HCT116 (cell line): ENCODE results near the gene AKT3. TPM values are rescaled to one million over a fixed set of nuclear protein-coding genes. Genes with fewer than 3 reads are reported as not detected.

Experiments used
- ATAC-seq: fragments of 200-7000 bp; cut with Tn5 transposase; 2 replicates; pipeline ENCODE4 v1.9.1; 2020; ENCODE audit warnings: mild to moderate bottlenecking, moderate library complexity
- BruUV-seq: library from RNA; stranded (reverse); fragments of 400-500 nt; replicated peaks from 2 replicates; lab custom pipeline; 2021; lab: Mats Ljungman, UMichigan
- CTCF ChIA-PET: fragments of 300-600 bp; sonication (Branson Sonifier 250); formaldehyde crosslinking; loops from one replicate; lab custom pipeline; 2021; ENCODE audit warnings: antibody characterized with exemption; lab: Charles Lee
- POLR2A ChIA-PET: fragments of 300-600, 350-600 bp; sonication (Branson Sonifier 250); formaldehyde crosslinking; loops from one replicate; lab custom pipeline; 2021; ENCODE audit warnings: antibody characterized with exemption; lab: Charles Lee
- RAD21 ChIA-PET, 2 experiments: fragments of 300-600 bp; sonication (Branson Sonifier 250); formaldehyde crosslinking; loops; one replicate each; lab custom pipeline; 2023; ENCODE audit warnings: low total read pairs in 2 of 2; ENCODE audit not compliant: uncharacterized antibody in 2 of 2, unreplicated experiment in 2 of 2, low non-redundant PET in 1 of 2; lab: Charles Lee
- DNase-seq: peaks from one replicate; pipeline ENCODE4 v3.0.0-alpha.2; 2010; ENCODE audit warnings: low read depth, low spot score
- H2AFZ ChIP-seq: fragments of 200-600 bp; shearing (Covaris generic), sonication (generic); 2 replicates; pipeline ENCODE4 v1.6.1; 2017; ENCODE audit warnings: low read depth, mixed run types, mixed read lengths, antibody characterized with exemption, low read length; ENCODE audit not compliant: poor library complexity, severe bottlenecking
- H3K27ac ChIP-seq: 2 replicates; pipeline ENCODE4 v1.5.1; 2012; ENCODE audit warnings: low read depth, low read length
- H3K27me3 ChIP-seq: fragments of 200-600 bp; sonication (generic); 2 replicates; pipeline ENCODE4 v1.6.1; 2016; ENCODE audit warnings: mixed run types, low read length, mixed read lengths; ENCODE audit not compliant: insufficient read depth
- H3K36me3 ChIP-seq, 2 experiments: fragments of 200-500 bp in 1 of 2; fragments of 200-600 bp in 1 of 2; sonication (Bioruptor generic) in 1 of 2; sonication (generic) in 1 of 2; 2 replicates each; pipeline versions ENCODE4 v1.5.1 to v1.6.1; 2014 to 2016; ENCODE audit warnings: low read length in 2 of 2, inconsistent platforms in 1 of 2, mixed read lengths in 1 of 2, mixed run types in 1 of 2; ENCODE audit not compliant: insufficient read depth in 2 of 2, control insufficient read depth in 1 of 2
- H3K4me1 ChIP-seq, 2 experiments: fragments of 200-600 bp in 1 of 2; sonication (generic) in 1 of 2; 2 replicates each; pipeline versions ENCODE4 v1.5.1 to v1.6.1; 2012 to 2017; ENCODE audit warnings: low read length in 2 of 2, inconsistent platforms in 1 of 2, mild to moderate bottlenecking in 1 of 2, mixed read lengths in 1 of 2, mixed run types in 1 of 2, moderate library complexity in 1 of 2; ENCODE audit not compliant: insufficient read depth in 2 of 2, control insufficient read depth in 1 of 2
- H3K4me2 ChIP-seq: fragments of 200-600 bp; sonication (generic); 2 replicates; pipeline ENCODE4 v1.6.1; 2017; ENCODE audit warnings: mixed run types, low read length, mixed read lengths
- H3K4me3 ChIP-seq, 2 experiments: fragments of 200-600 bp in 1 of 2; sonication (generic) in 1 of 2; replicated peaks in 1 of 2; 2 replicates each; pipeline ENCODE4 v1.5.1; 2011 to 2016; ENCODE audit warnings: low read length in 2 of 2, control low read depth in 1 of 2, low read depth in 1 of 2, mild to moderate bottlenecking in 1 of 2, mixed read lengths in 1 of 2, mixed run types in 1 of 2
- H3K79me2 ChIP-seq: fragments of 200-600 bp; sonication (generic); 2 replicates; pipeline ENCODE4 v1.6.1; 2017; ENCODE audit warnings: mild to moderate bottlenecking, mixed run types, low read length, moderate library complexity, mixed read lengths; ENCODE audit not compliant: insufficient read depth
- H3K9ac ChIP-seq: fragments of 200-600 bp; sonication (generic); 2 replicates; pipeline ENCODE4 v1.6.1; 2016; ENCODE audit warnings: low read length, mixed read lengths
- H3K9me2 ChIP-seq: fragments of 200-600 bp; sonication (generic), shearing (Covaris generic); 2 replicates; pipeline ENCODE4 v1.6.1; 2017; ENCODE audit warnings: mixed run types, mild to moderate bottlenecking, moderate library complexity; ENCODE audit not compliant: insufficient read depth
- H3K9me3 ChIP-seq, 2 experiments: fragments of 200-500 bp in 1 of 2; fragments of 200-600 bp in 1 of 2; sonication (Bioruptor generic) in 1 of 2; sonication (generic) in 1 of 2; 2 replicates each; pipeline ENCODE4 v1.6.1; 2014 to 2017; ENCODE audit warnings: low read length in 2 of 2, mixed read lengths in 2 of 2, inconsistent platforms in 1 of 2, low read depth in 1 of 2, mild to moderate bottlenecking in 1 of 2, mixed run types in 1 of 2, moderate library complexity in 1 of 2; ENCODE audit not compliant: control insufficient read depth in 1 of 2, insufficient read depth in 1 of 2
- H4K20me1 ChIP-seq: fragments of 200-600 bp; sonication (generic), shearing (Covaris generic); 2 replicates; pipeline ENCODE4 v1.6.1; 2017; ENCODE audit warnings: mixed run types, mild to moderate bottlenecking, moderate library complexity; ENCODE audit not compliant: insufficient read depth
- ATF3 ChIP-seq: IDR thresholded peaks from 2 replicates; pipeline ENCODE4 v1.6.1; 2012
- CTCF ChIP-seq, 3 experiments: fragments of 200-600 bp in 1 of 3; sonication (generic) in 1 of 3; IDR thresholded peaks in 2 of 3; conservative IDR thresholded peaks in 1 of 3; 2 replicates each; pipeline ENCODE4 v1.5.1; 2012 to 2017; ENCODE audit warnings: low read depth in 2 of 3, low read length in 2 of 3, antibody characterized with exemption in 1 of 3, borderline replicate concordance in 1 of 3, control low read depth in 1 of 3, mild to moderate bottlenecking in 1 of 3, mixed read lengths in 1 of 3, mixed run types in 1 of 3, moderate library complexity in 1 of 3; ENCODE audit not compliant: insufficient read depth in 1 of 3
- EZH2 ChIP-seq: fragments of 200-600 bp; sonication (generic); IDR thresholded peaks from 2 replicates; pipeline ENCODE4 v1.6.1; 2017; ENCODE audit warnings: antibody characterized with exemption, mixed run types
- JUND ChIP-seq: IDR thresholded peaks from 2 replicates; pipeline ENCODE4 v1.6.1; 2012
- MAX ChIP-seq: IDR thresholded peaks from 2 replicates; pipeline ENCODE4 v1.6.1; 2012
- POLR2AphosphoS5 ChIP-seq: IDR thresholded peaks from 2 replicates; pipeline ENCODE4 v1.6.1; 2011; ENCODE audit warnings: mild to moderate bottlenecking, low read depth, low read length, moderate library complexity
- SIN3A ChIP-seq: IDR thresholded peaks from 2 replicates; pipeline ENCODE4 v1.6.1; 2012; ENCODE audit warnings: low read depth
- SP1 ChIP-seq: IDR thresholded peaks from 2 replicates; pipeline ENCODE4 v1.6.1; 2012; ENCODE audit warnings: low read depth
- YY1 ChIP-seq: IDR thresholded peaks from 2 replicates; pipeline ENCODE4 v1.6.1; 2011; ENCODE audit warnings: low read length, low read depth, moderate library complexity, mild to moderate bottlenecking; ENCODE audit not compliant: insufficient replicate concordance; ENCODE audit errors: extremely low read depth
- ZBTB33 ChIP-seq: IDR thresholded peaks from 2 replicates; pipeline ENCODE4 v1.6.1; 2011; ENCODE audit warnings: mild to moderate bottlenecking, low read length, moderate library complexity; ENCODE audit not compliant: insufficient replicate concordance; ENCODE audit errors: extremely low read depth
- ZFX ChIP-seq: fragments of 450-650 bp; IDR thresholded peaks from 2 replicates; pipeline ENCODE4 v1.6.1; 2017
- intact Hi-C: fragments of 100-400 bp; cut with micrococcal nuclease; formaldehyde crosslinking; loops from 2 replicates; pipeline ENCODE4 v1.10.0; 2022
- total RNA-seq: library from RNA; stranded (reverse); gene quantifications from one replicate; pipeline ENCODE4 v1.2.1, GENCODE V29; 2021; ENCODE audit not compliant: unreplicated experiment

Gene AKT3
- total RNA-seq, 1 experiment from 2014 or later = 0.49 TPM

- no peaks in the 10 kb centered on the region; the same call in 1 of the 2 replicates for H4K20me1 ChIP-seq
- H3K9me3 ChIP-seq = no peaks in the 10 kb centered on the region
- peaks cover 40% of the 10 kb centered on the region for H3K27me3 ChIP-seq
- no peak for TF ChIP-seq SIN3A
- TF ChIP-seq SP1 = no peak
- no peak for TF ChIP-seq ZFX
- TF ChIP-seq ATF3 = no peak
- no peak for TF ChIP-seq EZH2
- ATAC-seq = no peak
- no peak overlapping the region for H3K4me3 ChIP-seq
- H3K27ac ChIP-seq = no peak overlapping the region
- DNase-seq = no peak
- H3K36me3 ChIP-seq = no peaks in the 10 kb centered on the region
- H3K4me1 ChIP-seq = no peaks in the 10 kb centered on the region
- H3K79me2 ChIP-seq = no peaks in the 10 kb centered on the region
- H3K4me2 ChIP-seq = no peak overlapping the region
- RAD21 ChIA-PET = no interaction called here
- H3K9ac ChIP-seq = no peak overlapping the region
- no peaks in the 10 kb centered on the region for H3K9me2 ChIP-seq
- CTCF ChIA-PET = no interaction called here
- BruUV-seq = no TSS peak
- POLR2A ChIA-PET = no interaction called here
- H2AFZ ChIP-seq = no peak overlapping the region
- intact Hi-C loops = loop anchor here (5.0 kb wide), 1 partner anchor 423 kb away; no protein-coding TSS in a partner anchor
These were observed 1.1 kb downstream of the AKT3 start for GRCh38 chr1:243848858-243849420.

- no peak for ATAC-seq
- H3K36me3 ChIP-seq = no peaks in the 10 kb centered on the region
- CTCF ChIA-PET = no interaction called here
- no peaks in the 10 kb centered on the region for H3K79me2 ChIP-seq
- no peak overlapping the region for H3K9ac ChIP-seq
- intact Hi-C loops = loop anchor here (5.0 kb wide), 1 partner anchor 424 kb away; no protein-coding TSS in a partner anchor
- no peaks in the 10 kb centered on the region for H3K9me2 ChIP-seq
- H3K27ac ChIP-seq = no peak overlapping the region
- no peaks in the 10 kb centered on the region; the same call in 1 of the 2 replicates for H4K20me1 ChIP-seq
- no peak for TF ChIP-seq YY1
- no peak for TF ChIP-seq POLR2AphosphoS5
- no peak for TF ChIP-seq EZH2
- TF ChIP-seq ZFX = no peak
- TF ChIP-seq ZBTB33 = no peak
- no peak for TF ChIP-seq MAX
- TF ChIP-seq JUND = no peak
- no peak for TF ChIP-seq CTCF (IDR thresholded peaks at IDR 0.05 in 2 of 3, conservative IDR thresholded peaks at IDR 0.05 in 1 of 3; ENCODE audit: borderline replicate concordance in 1 of 3, insufficient read depth in 1 of 3, low read depth in 2 of 3, low read length in 2 of 3)
- no peak for TF ChIP-seq SP1
- H3K27me3 ChIP-seq = peaks cover 34% of the 10 kb centered on the region
- no peak overlapping the region for H3K4me2 ChIP-seq
- POLR2A ChIA-PET = no interaction called here
- RAD21 ChIA-PET = no interaction called here
- H3K4me3 ChIP-seq = no peak overlapping the region
- BruUV-seq = no TSS peak
- DNase-seq = no peak
- H3K4me1 ChIP-seq = no peaks in the 10 kb centered on the region
- no peak overlapping the region for H2AFZ ChIP-seq
- no peaks in the 10 kb centered on the region for H3K9me3 ChIP-seq
These were observed 1.7 kb downstream of the AKT3 start for GRCh38 chr1:243848165-243848857.
